22Rv1 (cell line): ENCODE results near the gene CCR7.

Experiments used
- H3K27ac ChIP-seq: fragments of 450-650 bp; 2 replicates; pipeline ENCODE4 v1.5.1; 2017
- CTCF ChIP-seq: fragments of 450-650 bp; IDR thresholded peaks from 2 replicates; pipeline ENCODE4 v1.5.1; 2017; ENCODE audit warnings: mild to moderate bottlenecking
- ZFX ChIP-seq: fragments of 450-650 bp; IDR thresholded peaks from 2 replicates; pipeline ENCODE4 v1.6.1; 2017; ENCODE audit warnings: antibody characterized with exemption, borderline replicate concordance

CCR7 gene

GRCh38 chr17:40600486-40601046 lies 35.3 kb upstream of the CCR7 start:
- H3K27ac ChIP-seq: no peak overlapping the region

GRCh38 chr17:40599468-40599763 lies 34.1 kb upstream of the CCR7 start:
- TF ChIP-seq CTCF (no peak), ZFX (no peak)
- no peak overlapping the region for H3K27ac ChIP-seq

More at GRCh38 chr17:40600486-40601046, 35.3 kb upstream of the CCR7 start:
- TF ChIP-seq ZFX (no peak), CTCF (no peak)

GRCh38 chr17:40598619-40599467 lies 33.6 kb upstream of the CCR7 start:
- TF ChIP-seq ZFX (no peak), CTCF (no peak)
- no peak overlapping the region for H3K27ac ChIP-seq

- TF ChIP-seq ZFX (no peak), CTCF (no peak)
- H3K27ac ChIP-seq: no peak overlapping the region
Measured at GRCh38 chr17:40598301-40598618, 33.0 kb upstream of the CCR7 start.

- H3K27ac ChIP-seq: no peak overlapping the region
- TF ChIP-seq CTCF: no peak
- TF ChIP-seq ZFX: no peak
Measured at GRCh38 chr17:40597556-40598300, 32.5 kb upstream of the CCR7 start.

DNA sequence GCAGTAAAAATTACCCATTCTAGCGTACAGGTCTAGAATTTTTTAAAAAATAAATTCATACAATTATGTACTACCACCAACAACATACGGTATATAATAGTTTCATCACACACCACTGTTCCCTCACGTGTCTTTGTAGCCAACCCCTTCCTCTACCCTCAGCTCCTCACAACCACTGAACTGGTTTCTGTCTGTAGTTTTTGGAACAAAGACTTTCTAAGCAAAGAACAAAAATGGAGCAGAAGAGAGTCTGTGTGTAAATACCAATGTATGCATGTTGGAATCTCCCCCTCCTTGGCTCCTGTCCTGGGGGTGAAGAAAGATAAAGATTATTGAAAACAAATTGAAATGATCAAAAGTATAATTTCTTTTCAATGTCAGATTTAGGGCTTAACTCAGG lies 31.9 kb upstream of the CCR7 start:
- TF ChIP-seq ZFX (no peak), CTCF (no peak)
- no peak overlapping the region for H3K27ac ChIP-seq
